Measurements from ENCODE around the gene AGTRAP.
A peak's percentile ranks its signal among the peaks of the same experiment; 100 is the strongest.

Gene AGTRAP

DNA sequence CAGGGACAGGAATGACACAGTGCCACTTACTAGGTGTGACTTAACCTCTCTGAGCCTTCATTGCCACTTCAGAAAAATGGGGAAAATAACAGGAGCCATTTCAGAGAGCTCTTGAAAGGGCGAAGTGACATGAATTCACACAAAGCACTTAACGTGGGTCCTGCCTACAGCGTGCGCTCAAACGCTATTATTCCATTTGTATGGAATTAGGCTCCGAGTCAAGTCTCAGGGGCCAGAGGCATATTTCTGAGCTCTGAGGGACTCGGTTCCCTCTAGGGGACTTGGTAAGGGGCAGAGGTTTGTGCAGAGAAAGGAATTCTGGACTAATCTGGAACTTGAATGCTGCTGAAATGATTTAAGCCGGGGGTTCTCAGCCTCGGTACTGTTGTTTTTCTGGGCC lies 30.3 kb upstream of the AGTRAP start:
- DNase-seq (ENCODE audit: low spot score): no peak

DNA sequence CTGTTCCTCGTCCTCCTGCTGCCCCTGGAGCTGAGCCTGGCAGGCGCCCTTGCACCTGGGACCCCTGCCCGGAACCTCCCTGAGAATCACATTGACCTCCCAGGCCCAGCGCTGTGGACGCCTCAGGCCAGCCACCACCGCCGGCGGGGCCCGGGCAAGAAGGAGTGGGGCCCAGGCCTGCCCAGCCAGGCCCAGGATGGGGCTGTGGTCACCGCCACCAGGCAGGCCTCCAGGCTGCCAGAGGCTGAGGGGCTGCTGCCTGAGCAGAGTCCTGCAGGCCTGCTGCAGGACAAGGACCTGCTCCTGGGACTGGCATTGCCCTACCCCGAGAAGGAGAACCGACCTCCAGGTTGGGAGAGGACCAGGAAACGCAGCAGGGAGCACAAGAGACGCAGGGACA lies 29.6 kb upstream of the AGTRAP start:
- no peak for DNase-seq (ENCODE audit: low spot score)

DNA sequence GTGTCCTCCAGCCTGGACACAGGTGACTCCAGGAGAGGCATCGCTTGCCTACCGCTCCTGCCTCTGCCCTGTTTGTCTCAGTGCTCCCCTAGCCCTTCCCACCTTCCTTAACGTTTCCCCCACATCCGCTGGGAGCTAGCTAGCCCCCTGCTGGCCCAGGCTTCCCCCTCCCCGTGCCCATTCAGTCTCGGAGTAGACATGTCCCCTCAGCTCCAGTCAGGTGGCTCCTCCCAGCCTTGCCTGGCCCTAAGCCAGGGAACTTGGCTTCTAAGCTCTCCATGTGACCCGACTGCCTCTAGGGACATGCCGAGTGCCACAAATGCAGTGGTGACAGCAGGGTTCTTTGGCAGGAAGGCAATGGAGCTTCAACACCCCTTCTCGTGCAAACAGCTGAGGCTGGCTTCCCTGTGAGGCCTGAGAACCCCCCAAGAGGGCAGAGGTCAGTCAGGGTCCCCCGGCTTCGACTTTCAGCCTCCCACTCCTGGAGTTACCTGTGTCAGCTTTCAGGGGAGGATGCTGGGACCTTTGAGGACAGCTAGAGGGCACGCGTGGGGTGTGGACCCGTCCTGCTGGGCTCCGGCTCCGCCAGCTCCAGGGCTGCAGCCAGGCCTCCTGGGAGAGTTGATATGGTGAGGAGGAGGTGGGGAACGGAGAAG lies 28.2 kb upstream of the AGTRAP start:
- DNase-seq (ENCODE audit: low spot score): peak; percentile 49

DNA sequence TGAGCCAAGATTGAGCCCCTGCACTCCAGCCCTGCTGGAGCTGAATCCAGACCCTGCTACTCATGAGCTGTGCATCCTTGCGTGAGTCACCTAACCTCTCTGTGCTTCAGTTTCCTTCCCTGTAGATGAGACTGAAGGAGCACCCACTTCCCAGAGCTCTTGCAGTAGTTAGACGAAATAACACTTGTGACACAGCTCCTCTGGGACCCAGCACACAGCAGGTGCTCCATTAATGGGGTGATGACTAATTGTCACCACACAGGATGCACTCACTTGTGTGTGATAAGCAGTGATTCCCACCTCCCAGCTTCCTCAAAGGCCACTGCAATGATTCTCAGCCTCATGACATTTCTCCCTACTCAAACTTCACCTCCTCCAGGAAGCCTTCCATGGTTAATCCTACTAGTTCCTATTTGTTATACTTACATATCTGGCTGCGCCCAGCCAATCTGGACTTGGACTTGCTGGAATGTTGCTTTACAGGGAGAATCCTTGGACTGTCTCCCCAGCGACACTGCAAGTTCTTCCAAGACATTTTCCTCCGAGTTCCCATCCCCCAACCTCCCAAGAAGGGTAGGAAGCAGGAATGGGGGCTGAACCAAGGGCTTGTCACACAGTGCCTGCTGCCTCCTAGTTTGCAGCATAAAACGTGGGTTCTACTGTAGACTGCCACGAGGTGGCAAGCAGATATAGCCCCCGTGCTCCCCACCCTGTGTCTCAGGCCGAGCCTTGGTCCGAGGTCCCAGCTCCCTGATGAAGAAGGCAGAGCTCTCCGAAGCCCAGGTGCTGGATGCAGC lies 27.2 kb upstream of the AGTRAP start:
- DNase-seq (ENCODE audit: low spot score): no peak

DNA sequence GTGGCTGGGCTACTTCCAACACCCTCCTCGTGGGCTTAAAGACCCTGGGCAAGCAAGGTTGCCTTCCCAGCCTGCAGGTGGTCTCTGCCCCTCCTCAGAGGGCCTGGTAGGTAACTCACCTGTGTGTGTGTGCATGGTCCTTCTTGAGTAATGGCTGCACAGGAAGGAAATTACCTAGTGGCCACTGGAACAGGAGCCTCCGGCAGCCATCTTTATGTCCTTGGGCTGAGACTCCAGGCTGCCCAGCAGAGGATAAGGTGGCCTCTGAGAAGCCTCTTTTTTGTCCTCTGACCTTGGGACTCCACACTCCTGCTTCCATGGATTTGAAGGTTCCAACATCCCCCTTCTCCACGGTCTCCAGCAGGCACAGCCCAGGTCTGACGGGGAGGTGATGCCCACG lies 24.4 kb upstream of the AGTRAP start:
- no peak for DNase-seq (ENCODE audit: low spot score)

DNA sequence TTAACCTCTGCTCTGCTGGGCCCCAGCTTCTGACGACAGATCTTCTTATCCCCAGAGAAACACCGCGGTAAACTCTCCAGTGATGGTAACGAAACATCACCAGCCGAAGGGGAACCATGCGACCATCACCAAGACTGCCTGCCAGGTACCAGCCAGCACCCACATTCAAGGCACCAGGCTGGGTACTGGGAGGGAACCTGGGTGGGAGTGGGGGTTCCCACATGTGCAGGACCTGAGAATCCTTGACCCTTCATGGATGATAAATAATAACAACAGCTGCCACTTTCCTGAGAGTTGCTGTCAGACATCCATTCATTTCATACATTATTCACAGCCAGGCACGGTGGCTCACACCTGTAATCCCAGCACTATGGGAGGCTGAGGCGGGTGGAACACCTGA lies 23.7 kb upstream of the AGTRAP start:
- DNase-seq (ENCODE audit: low spot score): no peak

DNA sequence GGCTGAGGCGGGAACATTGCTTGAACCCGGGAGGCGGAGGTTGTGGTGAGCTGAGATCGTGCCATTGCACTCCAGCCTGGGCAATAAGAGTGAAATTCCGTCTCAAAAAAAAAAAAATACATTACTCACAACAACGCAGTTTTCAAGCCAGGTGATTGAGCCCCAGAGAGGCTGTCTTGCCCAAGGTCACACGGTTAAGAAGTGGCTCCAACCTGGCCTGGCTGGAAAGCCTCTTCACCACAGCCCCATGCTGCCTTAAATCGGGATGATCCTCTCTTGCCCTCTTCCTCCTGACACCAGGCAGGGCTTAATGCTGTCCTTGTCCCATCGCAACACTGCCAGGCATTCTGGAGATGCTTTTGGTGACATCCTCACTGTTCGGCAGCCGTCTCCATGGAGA lies 22.8 kb upstream of the AGTRAP start:
- DNase-seq (ENCODE audit: low spot score): no peak

DNA sequence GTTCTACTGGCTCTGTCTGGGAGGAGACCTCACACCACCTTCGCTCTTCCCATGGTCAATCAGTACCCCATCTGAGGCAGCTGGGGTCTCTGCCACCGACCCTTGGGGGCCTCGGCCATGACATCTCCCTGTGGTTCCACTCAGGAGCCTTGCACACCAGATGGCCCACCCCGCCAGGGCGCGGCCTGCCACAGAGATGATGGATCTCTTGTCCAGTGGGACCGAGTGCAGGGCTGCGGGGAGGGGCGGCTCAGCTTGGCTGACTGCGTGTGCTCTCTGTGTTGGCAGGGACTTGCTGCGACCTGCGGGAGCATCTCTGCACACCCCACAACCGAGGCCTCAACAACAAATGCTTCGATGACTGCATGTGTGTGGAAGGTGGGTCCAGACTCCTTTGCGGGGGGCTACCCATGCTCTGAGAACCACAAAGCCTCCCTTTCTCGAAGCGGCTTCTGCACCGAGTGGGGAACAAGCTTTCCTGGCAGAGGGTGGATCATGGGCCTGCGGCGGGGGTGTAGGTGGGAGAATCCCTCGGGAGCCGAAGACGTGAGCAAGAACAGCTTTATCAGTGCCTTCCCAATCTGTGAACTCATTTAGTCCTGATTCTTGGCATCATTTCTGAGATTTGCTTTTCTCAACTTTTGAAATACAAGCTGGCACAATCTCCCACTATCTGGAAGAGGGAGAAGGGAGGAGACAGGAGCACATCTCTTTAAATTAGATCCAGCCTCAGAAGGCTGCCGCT lies 20.9 kb upstream of the AGTRAP start:
- no peak for DNase-seq (ENCODE audit: low spot score)

DNA sequence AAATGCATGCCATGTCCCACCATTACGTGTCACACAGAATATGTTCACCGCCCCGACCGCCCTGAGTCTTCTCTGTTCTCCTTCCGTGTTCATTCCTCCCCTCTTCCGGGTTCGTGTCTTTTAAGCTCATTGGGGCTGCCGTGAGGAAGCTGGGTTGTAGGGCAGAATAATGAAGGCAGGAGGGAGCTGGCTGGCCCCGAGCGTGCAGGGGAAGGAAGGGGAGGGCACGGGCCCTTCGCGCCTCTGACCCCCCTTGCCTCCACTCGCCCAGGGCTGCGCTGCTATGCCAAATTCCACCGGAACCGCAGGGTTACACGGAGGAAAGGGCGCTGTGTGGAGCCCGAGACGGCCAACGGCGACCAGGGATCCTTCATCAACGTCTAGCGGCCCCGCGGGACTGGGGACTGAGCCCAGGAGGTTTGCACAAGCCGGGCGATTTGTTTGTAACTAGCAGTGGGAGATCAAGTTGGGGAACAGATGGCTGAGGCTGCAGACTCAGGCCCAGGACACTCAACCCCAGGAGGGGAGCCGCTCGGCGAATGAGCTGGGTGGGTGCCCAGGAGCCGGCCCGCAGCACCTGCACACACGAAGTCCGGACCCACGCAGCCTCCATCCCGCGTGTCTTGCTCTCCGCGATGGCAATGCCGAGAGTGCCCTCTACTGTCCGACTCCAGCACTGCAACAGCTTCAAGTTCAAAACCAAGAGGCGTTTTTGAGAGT lies 16.5 kb upstream of the AGTRAP start:
- DNase-seq (ENCODE audit: low spot score): peak; percentile 39

DNA sequence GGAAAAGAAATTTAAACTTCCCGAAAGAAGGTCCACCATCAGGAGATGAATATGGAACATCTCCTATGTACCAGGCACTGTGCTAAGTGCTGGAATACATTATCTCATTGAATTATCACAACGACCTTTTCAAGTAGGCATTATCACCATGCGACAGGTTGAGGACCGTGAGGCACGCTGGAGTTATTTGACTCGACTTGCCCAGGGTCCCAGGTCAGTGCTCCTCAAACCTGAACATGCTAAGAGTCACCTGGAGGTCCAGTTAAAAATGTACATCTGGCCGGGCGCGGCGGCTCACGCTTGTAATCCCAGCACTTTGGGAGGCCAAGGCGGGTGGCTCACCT lies 15.9 kb upstream of the AGTRAP start:
- no peak for DNase-seq (ENCODE audit: low spot score)

DNA sequence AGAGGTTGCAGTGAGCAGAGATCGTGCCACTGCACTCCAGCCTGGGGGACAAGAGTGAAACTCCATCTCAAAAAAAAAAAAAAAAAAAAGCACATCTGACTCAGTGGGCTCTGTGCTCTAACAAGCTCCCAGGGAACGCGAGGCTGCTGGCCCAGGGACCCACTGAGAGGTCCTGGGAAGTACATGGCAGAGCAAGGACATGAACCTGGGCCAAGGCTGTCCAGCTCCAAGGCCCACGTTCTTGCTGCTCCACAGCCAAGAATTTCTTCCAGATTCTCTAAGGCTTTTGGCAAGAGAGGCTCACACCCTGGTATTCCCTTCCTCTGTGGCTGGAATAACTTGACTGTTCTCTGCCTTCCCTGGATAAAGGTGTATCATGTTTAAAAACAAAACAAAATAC lies 15.4 kb upstream of the AGTRAP start:
- no peak for DNase-seq (ENCODE audit: low spot score)

DNA sequence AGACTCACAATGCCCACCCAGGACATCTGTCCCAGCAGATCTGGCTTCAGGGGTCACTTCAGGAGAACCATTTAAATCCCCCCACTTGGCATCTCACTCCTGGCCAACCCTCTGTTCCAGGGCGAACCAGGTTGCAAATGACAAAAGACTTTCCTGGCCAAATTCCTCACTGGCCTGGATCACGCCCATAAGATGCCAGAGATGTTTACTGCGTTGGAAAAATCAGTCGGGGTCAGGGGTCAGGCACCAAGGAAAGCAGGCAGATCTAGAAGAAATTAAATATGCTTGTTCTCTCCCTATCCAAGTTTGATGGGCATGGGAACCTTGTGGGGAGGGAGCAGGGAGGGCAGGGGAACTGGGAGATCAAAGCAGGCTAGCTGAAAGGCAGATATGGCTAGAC lies 14.6 kb upstream of the AGTRAP start:
- no peak for DNase-seq (ENCODE audit: low spot score)

DNA sequence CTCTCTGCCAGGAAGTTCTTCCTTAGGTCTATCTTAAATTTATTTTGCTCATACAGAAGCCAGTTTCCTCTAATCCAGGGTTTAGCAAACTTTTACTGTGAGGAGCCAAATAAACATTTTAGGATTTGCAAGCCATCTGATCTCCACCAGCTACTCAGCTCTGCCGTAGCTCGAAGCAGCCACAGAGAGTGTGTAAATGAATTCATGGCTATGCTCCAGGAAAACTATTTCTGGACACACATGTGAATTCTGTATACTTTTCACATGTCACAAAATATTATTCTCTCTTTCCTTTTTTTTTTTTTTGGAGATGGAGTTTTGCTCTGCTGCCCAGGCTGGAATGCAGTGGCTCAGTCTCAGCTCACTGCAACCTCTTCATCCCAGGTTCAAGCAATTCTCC lies 13.4 kb upstream of the AGTRAP start:
- DNase-seq (ENCODE audit: low spot score): no peak

DNA sequence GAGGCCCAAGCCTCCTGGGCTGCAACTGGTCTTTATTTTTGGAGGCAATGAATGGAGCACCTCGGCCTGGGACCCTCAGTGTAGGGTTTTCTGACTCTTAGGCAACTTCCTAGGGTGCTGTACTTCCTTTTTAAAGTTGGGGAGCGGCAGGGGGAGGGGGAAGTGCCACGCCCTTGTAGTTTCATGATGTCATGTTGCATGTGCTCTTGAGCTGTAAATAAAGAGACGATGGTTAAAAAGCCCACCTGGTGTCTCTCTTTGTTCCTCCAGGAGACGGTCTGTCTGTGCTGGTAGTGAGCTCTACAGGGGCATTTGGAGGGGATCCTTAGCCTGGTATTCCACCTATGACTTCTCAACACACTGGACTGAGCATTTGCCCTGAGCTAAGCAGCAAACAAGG lies 10.3 kb upstream of the AGTRAP start:
- no peak for DNase-seq (ENCODE audit: low spot score)

DNA sequence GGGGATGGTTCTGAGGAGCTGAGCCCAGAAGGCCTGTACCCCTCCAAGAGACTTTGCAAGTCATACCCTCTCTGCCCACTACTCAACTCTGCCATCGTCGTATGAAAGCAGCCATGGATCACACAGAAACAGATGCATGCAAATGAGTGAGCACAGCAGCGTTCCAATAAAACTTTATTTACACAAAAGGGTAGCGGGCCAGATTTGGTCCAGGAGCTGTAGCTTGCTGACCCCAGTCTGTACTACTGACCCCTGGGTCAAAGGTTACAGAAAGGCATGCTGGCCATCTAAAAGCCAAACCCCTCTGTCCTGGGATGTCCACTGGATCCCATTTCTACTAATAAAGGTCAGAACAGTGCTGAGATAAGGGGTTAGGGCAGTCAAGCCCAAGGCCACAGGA lies 8.8 kb upstream of the AGTRAP start:
- DNase-seq (ENCODE audit: low spot score): no peak

DNA sequence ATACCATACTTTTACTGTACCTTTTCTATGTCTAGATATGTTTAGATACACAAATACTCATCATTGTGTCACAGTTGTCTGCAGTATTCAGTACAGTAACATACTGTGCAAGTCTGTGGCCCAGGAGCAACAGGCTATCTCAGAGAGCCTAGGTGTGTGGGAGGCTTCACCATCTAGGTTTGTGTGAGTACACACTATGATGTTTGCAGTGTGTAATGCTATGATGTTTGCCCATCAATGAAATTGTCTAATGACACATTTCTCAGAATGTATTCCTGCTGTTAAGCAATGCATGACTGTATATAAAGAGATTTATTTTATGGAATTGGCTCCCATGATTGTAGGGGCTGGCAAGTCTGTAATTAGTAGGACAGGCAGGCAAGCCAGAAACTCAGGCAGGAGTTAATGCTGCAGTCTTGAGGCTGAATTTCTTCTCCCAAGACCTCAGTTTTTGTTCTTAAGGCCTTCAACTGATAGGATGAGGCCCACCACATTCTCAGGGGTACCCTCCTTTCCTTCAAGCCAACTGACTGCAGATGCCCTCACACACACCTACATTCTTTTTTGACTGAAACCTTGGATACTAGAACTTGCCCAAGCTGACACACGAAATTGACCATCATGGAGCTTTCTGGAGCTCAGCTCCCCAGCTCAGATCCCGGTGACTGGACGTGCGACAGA lies 7.7 kb upstream of the AGTRAP start:
- DNase-seq (ENCODE audit: low spot score): no peak

DNA sequence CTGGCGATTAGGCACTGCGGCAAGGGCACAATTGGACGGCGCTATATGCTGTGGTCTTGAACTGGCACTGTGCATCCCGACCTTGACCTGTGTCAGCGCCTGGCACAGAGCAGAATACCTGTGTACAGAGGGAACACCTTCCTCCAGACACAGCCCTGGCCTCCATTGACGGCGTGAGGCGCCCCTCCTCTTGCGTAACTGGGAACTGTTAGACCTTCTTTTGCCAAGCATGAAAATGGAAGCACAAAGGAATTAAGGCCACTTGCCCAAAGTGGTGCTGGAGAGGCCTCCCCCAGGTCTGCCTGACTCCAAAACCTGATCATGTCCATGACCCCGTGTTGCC lies 6.8 kb upstream of the AGTRAP start:
- no peak for DNase-seq (ENCODE audit: low spot score)

DNA sequence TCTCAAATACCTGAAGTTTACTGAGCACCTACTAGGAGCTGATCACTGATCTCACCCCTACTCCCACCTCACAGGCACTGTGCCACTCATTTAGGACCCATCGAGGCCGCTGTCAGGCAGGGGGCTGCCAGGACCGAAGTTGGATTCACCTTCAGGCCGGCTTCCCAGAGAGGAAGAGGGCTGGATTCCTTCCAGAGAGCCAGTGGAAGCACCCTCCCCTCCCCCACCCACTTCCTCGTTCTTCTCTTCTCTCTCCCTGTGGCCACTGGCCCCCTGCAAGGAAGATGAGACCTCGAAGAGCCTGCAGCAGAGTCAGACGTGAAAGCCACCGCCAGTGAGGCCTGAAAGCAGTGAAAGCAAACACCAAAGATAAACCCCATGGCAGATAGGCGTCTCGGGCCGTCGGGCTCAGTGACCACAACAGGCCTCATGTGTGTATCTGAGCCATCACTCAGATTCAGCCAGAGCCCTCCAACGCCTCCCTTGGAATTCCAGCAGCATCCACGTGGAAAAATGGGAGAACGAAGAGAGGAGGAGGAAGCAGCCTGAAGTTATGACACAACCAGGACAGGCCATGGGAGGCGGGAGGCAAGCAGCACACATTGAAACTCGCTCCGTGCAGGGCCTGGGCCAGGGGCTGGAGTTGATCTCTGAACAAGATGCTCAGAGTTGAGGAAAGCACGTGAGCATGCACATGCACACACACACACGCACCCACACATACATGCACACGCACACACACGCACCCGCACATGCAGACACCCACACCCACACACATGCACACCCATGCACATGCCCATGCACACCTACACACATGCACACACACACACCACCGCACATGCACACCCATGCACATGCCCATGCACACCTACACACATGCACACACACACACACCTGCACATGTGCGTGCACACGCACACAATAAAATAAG lies 6.2 kb upstream of the AGTRAP start:
- DNase-seq (ENCODE audit: low spot score): no peak

DNA sequence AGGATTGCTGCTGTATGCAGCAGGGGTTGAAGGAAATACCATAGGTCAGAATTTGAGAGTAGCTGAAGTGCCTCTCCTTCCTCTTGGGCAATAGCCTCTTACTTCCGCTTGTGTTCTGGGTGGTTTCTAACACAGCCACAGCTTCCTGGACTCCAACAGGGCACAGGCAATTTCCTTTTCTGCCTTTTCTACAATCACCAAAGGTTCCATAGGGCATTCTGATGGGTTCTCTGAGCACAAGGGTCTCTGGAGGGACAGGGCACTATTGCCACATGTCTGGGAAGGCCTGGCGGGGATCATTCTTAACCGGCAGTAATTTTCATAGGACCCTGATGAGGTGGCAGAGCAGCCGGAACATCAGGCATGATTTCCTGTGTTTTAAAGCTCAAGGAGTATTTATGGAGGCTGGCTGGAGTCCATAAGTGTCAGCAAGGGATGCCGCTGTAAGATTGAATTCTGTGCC lies 5.5 kb upstream of the AGTRAP start:
- DNase-seq (ENCODE audit: low spot score): no peak

DNA sequence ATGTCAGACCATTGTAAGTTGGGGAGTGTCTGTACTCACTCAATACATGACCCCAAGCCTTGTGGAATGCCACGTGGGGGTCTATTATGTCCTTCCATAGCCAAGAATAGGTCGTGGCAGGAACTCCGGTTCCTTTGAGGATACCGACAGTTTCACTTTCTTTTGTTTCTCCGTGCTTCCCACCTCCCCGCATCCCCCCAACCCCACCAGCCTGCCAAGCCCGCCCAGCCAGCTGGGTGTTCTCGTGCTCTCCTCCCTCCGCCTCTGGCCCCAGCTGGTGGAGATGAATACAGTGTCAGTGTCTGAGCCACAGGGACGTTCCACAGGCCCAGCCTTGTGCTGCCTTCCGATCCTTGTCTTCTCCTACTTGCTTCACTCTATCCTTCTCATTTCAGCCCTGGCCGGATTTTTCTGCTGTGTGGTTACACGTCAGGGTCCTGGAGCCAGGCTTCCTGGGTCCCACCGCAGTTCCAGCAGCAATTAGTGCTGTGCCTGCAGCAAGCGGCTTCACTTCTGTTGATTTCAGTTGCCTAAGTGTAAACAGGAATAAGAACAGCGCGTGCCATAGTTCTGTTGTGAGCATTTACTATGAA lies 4.1 kb upstream of the AGTRAP start:
- DNase-seq (ENCODE audit: low spot score): no peak

All from SK-N-DZ (cell line).